GM23338 (cell line): ENCODE measurements around the gene ABCC1. TPM values are rescaled to one million over a fixed set of nuclear protein-coding genes. Genes with fewer than 3 reads are reported as not detected.

ENCODE experiments used
- ATAC-seq: fragments of 200-7000 bp; cut with Tn5 transposase; 3 replicates; pipeline ENCODE4 v1.9.1; 2020
- DNase-seq: peaks from one replicate; pipeline ENCODE4 v3.0.0-alpha.2; 2015; ENCODE audit warnings: low spot score
- H2AFZ ChIP-seq: fragments of 200-600 bp; sonication (generic); 2 replicates; pipeline ENCODE4 v1.8.0; 2016; ENCODE audit warnings: antibody characterized with exemption, mild to moderate bottlenecking, moderate library complexity
- H3F3A ChIP-seq: fragments of 200-600 bp; sonication (generic); replicated peaks from 2 replicates; pipeline ENCODE4 v1.8.0; 2017; ENCODE audit warnings: antibody characterized with exemption, mixed run types, low read depth
- H3K27ac ChIP-seq: fragments of 200-600 bp; sonication (generic); 2 replicates; pipeline ENCODE4 v1.6.1; 2016; ENCODE audit warnings: low read depth
- H3K27me3 ChIP-seq: fragments of 200-600 bp; sonication (generic); 2 replicates; pipeline ENCODE4 v1.8.0; 2016; ENCODE audit warnings: mild to moderate bottlenecking, mixed run types, moderate library complexity; ENCODE audit not compliant: insufficient read depth
- H3K36me3 ChIP-seq: fragments of 200-600 bp; sonication (generic); 2 replicates; pipeline ENCODE4 v1.8.0; 2016; ENCODE audit warnings: mild to moderate bottlenecking; ENCODE audit not compliant: insufficient read depth
- H3K4me1 ChIP-seq: fragments of 200-600 bp; sonication (generic); 2 replicates; pipeline ENCODE4 v1.8.0; 2016; ENCODE audit warnings: mild to moderate bottlenecking, moderate library complexity; ENCODE audit not compliant: insufficient read depth
- H3K4me2 ChIP-seq: fragments of 200-600 bp; sonication (generic); 2 replicates; pipeline ENCODE4 v1.7.1; 2017; ENCODE audit warnings: mixed run types
- H3K4me3 ChIP-seq: fragments of 200-600 bp; sonication (generic); 2 replicates; pipeline ENCODE4 v1.6.1; 2016; ENCODE audit warnings: mixed run types
- H3K79me2 ChIP-seq: fragments of 200-600 bp; sonication (generic); replicated peaks from 2 replicates; pipeline ENCODE4 v1.8.0; 2017; ENCODE audit warnings: mild to moderate bottlenecking; ENCODE audit not compliant: insufficient read depth
- H3K9me2 ChIP-seq: fragments of 200-600 bp; sonication (generic); 2 replicates; pipeline ENCODE4 v1.8.0; 2017; ENCODE audit not compliant: insufficient read depth
- H4K20me1 ChIP-seq: fragments of 200-600 bp; sonication (generic); replicated peaks from 2 replicates; pipeline ENCODE4 v1.8.0; 2017; ENCODE audit warnings: mild to moderate bottlenecking; ENCODE audit not compliant: insufficient read depth
- H3K27ac Mint-ChIP-seq: 2 replicates; pipeline ENCODE4 v1.8.0; 2020; ENCODE audit warnings: inconsistent platforms, mild to moderate bottlenecking, moderate library complexity, mixed read lengths
- H3K27me3 Mint-ChIP-seq: 3 replicates; pipeline ENCODE4 v1.8.0; 2022; ENCODE audit warnings: low read depth, mild to moderate bottlenecking, moderate library complexity, mixed read lengths, inconsistent platforms; ENCODE audit not compliant: insufficient read depth, poor library complexity
- H3K36me3 Mint-ChIP-seq: 3 replicates; pipeline ENCODE4 v1.8.0; 2021; ENCODE audit warnings: low read depth, mild to moderate bottlenecking, inconsistent platforms, moderate library complexity, mixed read lengths
- H3K4me1 Mint-ChIP-seq: 3 replicates; pipeline ENCODE4 v1.8.0; 2020; ENCODE audit warnings: mild to moderate bottlenecking, inconsistent platforms, mixed read lengths
- H3K4me3 Mint-ChIP-seq: 3 replicates; pipeline ENCODE4 v1.8.0; 2021; ENCODE audit warnings: moderate library complexity, mild to moderate bottlenecking, inconsistent platforms, mixed read lengths
- H3K9me3 Mint-ChIP-seq: 3 replicates; pipeline ENCODE4 v1.8.0; 2020; ENCODE audit warnings: moderate library complexity, mild to moderate bottlenecking, inconsistent platforms, mixed read lengths
- CREB1 ChIP-seq: fragments of 250-450 bp; sonication (Bioruptor Pico); IDR thresholded peaks from 2 replicates; pipeline ENCODE4 v1.5.0; 2020; ENCODE audit warnings: low read depth, mild to moderate bottlenecking, moderate library complexity
- EZH2 ChIP-seq: fragments of 200-600 bp; sonication (generic); IDR thresholded peaks from one replicate; pipeline ENCODE4 v1.8.0; 2017; ENCODE audit warnings: antibody characterized with exemption, mild to moderate bottlenecking, low read depth; ENCODE audit not compliant: unreplicated experiment
- EZH2phosphoT487 ChIP-seq: fragments of 200-600 bp; sonication (generic); IDR thresholded peaks from one replicate; pipeline ENCODE4 v1.8.1; 2018; ENCODE audit warnings: antibody characterized with exemption; ENCODE audit not compliant: unreplicated experiment
- JUNB ChIP-seq: IDR thresholded peaks from one replicate; pipeline ENCODE4 v1.6.1; 2016; ENCODE audit warnings: antibody characterized with exemption; ENCODE audit not compliant: unreplicated experiment
- NANOG ChIP-seq: IDR thresholded peaks from 2 replicates; pipeline ENCODE4 v1.6.1; 2016; ENCODE audit warnings: antibody characterized with exemption, borderline replicate concordance
- POLR2AphosphoS5 ChIP-seq: IDR thresholded peaks from 2 replicates; pipeline ENCODE4 v1.6.1; 2016; ENCODE audit warnings: antibody characterized with exemption, low read depth
- STAT1 ChIP-seq: IDR thresholded peaks from one replicate; pipeline ENCODE4 v1.6.1; 2016; ENCODE audit warnings: antibody characterized with exemption; ENCODE audit not compliant: unreplicated experiment
- ZNF114 ChIP-seq: fragments of 250-450 bp; sonication (Bioruptor Pico); IDR thresholded peaks from 2 replicates; pipeline ENCODE4 v1.5.0; 2020; ENCODE audit warnings: mild to moderate bottlenecking, moderate library complexity
- ZNF331 ChIP-seq: fragments of 250-450 bp; sonication (Bioruptor Pico); IDR thresholded peaks from 2 replicates; pipeline ENCODE4 v1.5.0; 2020; ENCODE audit warnings: low read depth, mild to moderate bottlenecking, moderate library complexity
- polyA plus RNA-seq: library from polyadenylated mRNA; unstranded; fragments of >200 nt; fragmentation: Nextera tagmentation; extraction: Ambion mirVana; gene quantifications from 2 replicates; pipeline ENCODE4 v1.2.1, GENCODE V29; 2016
- total RNA-seq: library from RNA; depleted of rRNA; stranded (reverse); fragments of >200 nt; shearing (Covaris generic); gene quantifications from 2 replicates; pipeline ENCODE4 v1.2.3, GENCODE V29; 2014
- TF ChIP-seq, protein P1 (sequence below): fragments of 250-450 bp; sonication (Bioruptor Pico); IDR thresholded peaks from 2 replicates; pipeline ENCODE4 v1.5.0; 2020; ENCODE audit warnings: mild to moderate bottlenecking, moderate library complexity
- TF ChIP-seq, protein P2 (sequence below), 2 experiments: fragments of 200-600 bp in 1 of 2; sonication (generic) in 1 of 2; conservative IDR thresholded peaks; 2 replicates each; pipeline versions ENCODE4 v1.5.1 to v1.6.1; 2016 to 2017; ENCODE audit warnings: antibody characterized with exemption in 2 of 2, low read depth in 2 of 2, mild to moderate bottlenecking in 2 of 2, moderate library complexity in 1 of 2
- TF ChIP-seq, protein P3 (sequence below): IDR thresholded peaks from one replicate; pipeline ENCODE4 v1.6.1; 2018; ENCODE audit warnings: antibody characterized with exemption; ENCODE audit not compliant: unreplicated experiment
- TF ChIP-seq, protein P4 (sequence below): IDR thresholded peaks from 2 replicates; pipeline ENCODE4 v1.6.1; 2016; ENCODE audit warnings: antibody characterized with exemption

The ABCC1 gene
- total and polyA plus RNA-seq, 2 experiments from 2014 or later: 11.0 to 46.6 TPM

DNA sequence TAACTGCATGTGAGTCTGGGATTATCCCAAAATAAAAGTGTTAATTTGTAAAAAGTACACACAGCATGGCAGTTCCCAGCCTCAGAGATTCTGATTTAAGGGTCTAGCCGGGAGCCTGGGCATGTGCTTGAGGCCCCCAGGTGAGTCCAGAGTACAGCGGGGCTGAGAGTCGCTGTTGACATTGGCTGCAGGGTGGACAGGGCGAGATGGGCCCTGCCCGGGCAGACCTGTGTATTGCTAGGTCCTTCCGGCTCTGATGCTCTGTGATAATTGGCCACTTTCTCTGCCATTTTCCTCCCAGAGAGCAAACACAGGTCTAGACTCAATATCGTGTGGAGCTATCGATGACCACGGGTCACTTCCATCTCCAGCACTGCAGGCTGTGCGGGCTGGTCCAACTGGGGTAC lies 200.3 kb downstream of the ABCC1 start:
- Histone ChIP-seq H3K4me1 (peaks cover 3% of the 10 kb centered on the region; the same call in 1 of the 2 replicates), H3F3A (no peaks in the 10 kb centered on the region), H2AFZ (no peak overlapping the region), H3K36me3 (no peaks in the 10 kb centered on the region), H3K27me3 (no peaks in the 10 kb centered on the region), H3K4me2 (no peak overlapping the region), H3K79me2 (no peaks in the 10 kb centered on the region), H4K20me1 (0 out of 2 replicates have a peak, but pooled peaks cover 3% of the 10 kb centered on the region), H3K9me2 (no peaks in the 10 kb centered on the region), H3K27ac (no peak overlapping the region), H3K4me3 (no peak overlapping the region)
- Mint-ChIP-seq H3K27ac (no peak overlapping the region; the same call in 1 of the 2 replicates), H3K9me3 (no peaks in the 10 kb centered on the region), H3K4me3 (no peak overlapping the region), H3K27me3 (peaks cover 17% of the 10 kb centered on the region), H3K4me1 (peaks cover 3% of the 10 kb centered on the region), H3K36me3 (peaks cover 6% of the 10 kb centered on the region; the same call in 2 of the 3 replicates)
- TF ChIP-seq, protein P1, sequence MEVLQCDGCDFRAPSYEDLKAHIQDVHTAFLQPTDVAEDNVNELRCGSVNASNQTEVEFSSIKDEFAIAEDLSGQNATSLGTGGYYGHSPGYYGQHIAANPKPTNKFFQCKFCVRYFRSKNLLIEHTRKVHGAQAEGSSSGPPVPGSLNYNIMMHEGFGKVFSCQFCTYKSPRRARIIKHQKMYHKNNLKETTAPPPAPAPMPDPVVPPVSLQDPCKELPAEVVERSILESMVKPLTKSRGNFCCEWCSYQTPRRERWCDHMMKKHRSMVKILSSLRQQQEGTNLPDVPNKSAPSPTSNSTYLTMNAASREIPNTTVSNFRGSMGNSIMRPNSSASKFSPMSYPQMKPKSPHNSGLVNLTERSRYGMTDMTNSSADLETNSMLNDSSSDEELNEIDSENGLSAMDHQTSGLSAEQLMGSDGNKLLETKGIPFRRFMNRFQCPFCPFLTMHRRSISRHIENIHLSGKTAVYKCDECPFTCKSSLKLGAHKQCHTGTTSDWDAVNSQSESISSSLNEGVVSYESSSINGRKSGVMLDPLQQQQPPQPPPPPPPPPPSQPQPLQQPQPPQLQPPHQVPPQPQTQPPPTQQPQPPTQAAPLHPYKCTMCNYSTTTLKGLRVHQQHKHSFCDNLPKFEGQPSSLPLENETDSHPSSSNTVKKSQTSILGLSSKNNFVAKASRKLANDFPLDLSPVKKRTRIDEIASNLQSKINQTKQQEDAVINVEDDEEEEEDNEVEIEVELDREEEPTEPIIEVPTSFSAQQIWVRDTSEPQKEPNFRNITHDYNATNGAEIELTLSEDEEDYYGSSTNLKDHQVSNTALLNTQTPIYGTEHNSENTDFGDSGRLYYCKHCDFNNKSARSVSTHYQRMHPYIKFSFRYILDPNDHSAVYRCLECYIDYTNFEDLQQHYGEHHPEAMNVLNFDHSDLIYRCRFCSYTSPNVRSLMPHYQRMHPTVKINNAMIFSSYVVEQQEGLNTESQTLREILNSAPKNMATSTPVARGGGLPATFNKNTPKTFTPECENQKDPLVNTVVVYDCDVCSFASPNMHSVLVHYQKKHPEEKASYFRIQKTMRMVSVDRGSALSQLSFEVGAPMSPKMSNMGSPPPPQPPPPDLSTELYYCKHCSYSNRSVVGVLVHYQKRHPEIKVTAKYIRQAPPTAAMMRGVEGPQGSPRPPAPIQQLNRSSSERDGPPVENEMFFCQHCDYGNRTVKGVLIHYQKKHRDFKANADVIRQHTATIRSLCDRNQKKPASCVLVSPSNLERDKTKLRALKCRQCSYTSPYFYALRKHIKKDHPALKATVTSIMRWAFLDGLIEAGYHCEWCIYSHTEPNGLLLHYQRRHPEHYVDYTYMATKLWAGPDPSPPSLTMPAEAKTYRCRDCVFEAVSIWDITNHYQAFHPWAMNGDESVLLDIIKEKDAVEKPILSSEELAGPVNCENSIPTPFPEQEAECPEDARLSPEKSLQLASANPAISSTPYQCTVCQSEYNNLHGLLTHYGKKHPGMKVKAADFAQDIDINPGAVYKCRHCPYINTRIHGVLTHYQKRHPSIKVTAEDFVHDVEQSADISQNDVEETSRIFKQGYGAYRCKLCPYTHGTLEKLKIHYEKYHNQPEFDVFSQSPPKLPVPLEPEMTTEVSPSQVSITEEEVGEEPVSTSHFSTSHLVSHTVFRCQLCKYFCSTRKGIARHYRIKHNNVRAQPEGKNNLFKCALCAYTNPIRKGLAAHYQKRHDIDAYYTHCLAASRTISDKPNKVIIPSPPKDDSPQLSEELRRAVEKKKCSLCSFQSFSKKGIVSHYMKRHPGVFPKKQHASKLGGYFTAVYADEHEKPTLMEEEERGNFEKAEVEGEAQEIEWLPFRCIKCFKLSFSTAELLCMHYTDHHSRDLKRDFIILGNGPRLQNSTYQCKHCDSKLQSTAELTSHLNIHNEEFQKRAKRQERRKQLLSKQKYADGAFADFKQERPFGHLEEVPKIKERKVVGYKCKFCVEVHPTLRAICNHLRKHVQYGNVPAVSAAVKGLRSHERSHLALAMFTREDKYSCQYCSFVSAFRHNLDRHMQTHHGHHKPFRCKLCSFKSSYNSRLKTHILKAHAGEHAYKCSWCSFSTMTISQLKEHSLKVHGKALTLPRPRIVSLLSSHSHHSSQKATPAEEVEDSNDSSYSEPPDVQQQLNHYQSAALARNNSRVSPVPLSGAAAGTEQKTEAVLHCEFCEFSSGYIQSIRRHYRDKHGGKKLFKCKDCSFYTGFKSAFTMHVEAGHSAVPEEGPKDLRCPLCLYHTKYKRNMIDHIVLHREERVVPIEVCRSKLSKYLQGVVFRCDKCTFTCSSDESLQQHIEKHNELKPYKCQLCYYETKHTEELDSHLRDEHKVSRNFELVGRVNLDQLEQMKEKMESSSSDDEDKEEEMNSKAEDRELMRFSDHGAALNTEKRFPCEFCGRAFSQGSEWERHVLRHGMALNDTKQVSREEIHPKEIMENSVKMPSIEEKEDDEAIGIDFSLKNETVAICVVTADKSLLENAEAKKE (CRISPR knock-in tag): no peak
- TF ChIP-seq, protein P2, sequence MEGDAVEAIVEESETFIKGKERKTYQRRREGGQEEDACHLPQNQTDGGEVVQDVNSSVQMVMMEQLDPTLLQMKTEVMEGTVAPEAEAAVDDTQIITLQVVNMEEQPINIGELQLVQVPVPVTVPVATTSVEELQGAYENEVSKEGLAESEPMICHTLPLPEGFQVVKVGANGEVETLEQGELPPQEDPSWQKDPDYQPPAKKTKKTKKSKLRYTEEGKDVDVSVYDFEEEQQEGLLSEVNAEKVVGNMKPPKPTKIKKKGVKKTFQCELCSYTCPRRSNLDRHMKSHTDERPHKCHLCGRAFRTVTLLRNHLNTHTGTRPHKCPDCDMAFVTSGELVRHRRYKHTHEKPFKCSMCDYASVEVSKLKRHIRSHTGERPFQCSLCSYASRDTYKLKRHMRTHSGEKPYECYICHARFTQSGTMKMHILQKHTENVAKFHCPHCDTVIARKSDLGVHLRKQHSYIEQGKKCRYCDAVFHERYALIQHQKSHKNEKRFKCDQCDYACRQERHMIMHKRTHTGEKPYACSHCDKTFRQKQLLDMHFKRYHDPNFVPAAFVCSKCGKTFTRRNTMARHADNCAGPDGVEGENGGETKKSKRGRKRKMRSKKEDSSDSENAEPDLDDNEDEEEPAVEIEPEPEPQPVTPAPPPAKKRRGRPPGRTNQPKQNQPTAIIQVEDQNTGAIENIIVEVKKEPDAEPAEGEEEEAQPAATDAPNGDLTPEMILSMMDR (conservative IDR thresholded peaks at IDR 0.05; ENCODE audit: low read depth in 2 of 2): no peak
- TF ChIP-seq CREB1 (CRISPR knock-in tag): no peak
- no peak for TF ChIP-seq ZNF331 (CRISPR knock-in tag)
- TF ChIP-seq ZNF114 (CRISPR knock-in tag): no peak
- TF ChIP-seq, protein P3, sequence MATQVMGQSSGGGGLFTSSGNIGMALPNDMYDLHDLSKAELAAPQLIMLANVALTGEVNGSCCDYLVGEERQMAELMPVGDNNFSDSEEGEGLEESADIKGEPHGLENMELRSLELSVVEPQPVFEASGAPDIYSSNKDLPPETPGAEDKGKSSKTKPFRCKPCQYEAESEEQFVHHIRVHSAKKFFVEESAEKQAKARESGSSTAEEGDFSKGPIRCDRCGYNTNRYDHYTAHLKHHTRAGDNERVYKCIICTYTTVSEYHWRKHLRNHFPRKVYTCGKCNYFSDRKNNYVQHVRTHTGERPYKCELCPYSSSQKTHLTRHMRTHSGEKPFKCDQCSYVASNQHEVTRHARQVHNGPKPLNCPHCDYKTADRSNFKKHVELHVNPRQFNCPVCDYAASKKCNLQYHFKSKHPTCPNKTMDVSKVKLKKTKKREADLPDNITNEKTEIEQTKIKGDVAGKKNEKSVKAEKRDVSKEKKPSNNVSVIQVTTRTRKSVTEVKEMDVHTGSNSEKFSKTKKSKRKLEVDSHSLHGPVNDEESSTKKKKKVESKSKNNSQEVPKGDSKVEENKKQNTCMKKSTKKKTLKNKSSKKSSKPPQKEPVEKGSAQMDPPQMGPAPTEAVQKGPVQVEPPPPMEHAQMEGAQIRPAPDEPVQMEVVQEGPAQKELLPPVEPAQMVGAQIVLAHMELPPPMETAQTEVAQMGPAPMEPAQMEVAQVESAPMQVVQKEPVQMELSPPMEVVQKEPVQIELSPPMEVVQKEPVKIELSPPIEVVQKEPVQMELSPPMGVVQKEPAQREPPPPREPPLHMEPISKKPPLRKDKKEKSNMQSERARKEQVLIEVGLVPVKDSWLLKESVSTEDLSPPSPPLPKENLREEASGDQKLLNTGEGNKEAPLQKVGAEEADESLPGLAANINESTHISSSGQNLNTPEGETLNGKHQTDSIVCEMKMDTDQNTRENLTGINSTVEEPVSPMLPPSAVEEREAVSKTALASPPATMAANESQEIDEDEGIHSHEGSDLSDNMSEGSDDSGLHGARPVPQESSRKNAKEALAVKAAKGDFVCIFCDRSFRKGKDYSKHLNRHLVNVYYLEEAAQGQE: no peak
- TF ChIP-seq STAT1: no peak
- no peak for TF ChIP-seq EZH2phosphoT487
- no peak for TF ChIP-seq EZH2
- TF ChIP-seq, protein P4, sequence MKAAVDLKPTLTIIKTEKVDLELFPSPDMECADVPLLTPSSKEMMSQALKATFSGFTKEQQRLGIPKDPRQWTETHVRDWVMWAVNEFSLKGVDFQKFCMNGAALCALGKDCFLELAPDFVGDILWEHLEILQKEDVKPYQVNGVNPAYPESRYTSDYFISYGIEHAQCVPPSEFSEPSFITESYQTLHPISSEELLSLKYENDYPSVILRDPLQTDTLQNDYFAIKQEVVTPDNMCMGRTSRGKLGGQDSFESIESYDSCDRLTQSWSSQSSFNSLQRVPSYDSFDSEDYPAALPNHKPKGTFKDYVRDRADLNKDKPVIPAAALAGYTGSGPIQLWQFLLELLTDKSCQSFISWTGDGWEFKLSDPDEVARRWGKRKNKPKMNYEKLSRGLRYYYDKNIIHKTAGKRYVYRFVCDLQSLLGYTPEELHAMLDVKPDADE: no peak
- no peak for TF ChIP-seq POLR2AphosphoS5
- no peak for TF ChIP-seq JUNB
- no peak for TF ChIP-seq NANOG
- DNase-seq: no peak
- ATAC-seq: no peak; the same call in 1 of the 3 replicates
